Right lung (tissue), 10 donors: ENCODE results near the gene KIAA0232. TPM values are rescaled to one million over a fixed set of nuclear protein-coding genes. Genes with fewer than 3 reads are reported as not detected.
A peak's percentile ranks its signal among the peaks of the same experiment; 100 is the strongest.

Experiments
- DNase-seq, 2 donors: peaks; one replicate each; pipeline ENCODE4 v3.0.0-alpha.2; 2013
- long read RNA-seq, 8 donors: transcript quantifications; one replicate each; lab custom pipeline, GENCODE V29; 2026
- polyA plus RNA-seq, 5 donors: library from polyadenylated mRNA; unstranded; fragments of 120-200 nt; gene quantifications; one replicate each; pipeline versions ENCODE4 v1.2.1 to v1.2.3, GENCODE V29; 2013; ENCODE audit warnings: inconsistent platforms in 1 of 5, low replicate concordance in 1 of 5; ENCODE audit not compliant: insufficient read length in 5 of 5, insufficient read depth in 1 of 5

KIAA0232 gene, protein sequence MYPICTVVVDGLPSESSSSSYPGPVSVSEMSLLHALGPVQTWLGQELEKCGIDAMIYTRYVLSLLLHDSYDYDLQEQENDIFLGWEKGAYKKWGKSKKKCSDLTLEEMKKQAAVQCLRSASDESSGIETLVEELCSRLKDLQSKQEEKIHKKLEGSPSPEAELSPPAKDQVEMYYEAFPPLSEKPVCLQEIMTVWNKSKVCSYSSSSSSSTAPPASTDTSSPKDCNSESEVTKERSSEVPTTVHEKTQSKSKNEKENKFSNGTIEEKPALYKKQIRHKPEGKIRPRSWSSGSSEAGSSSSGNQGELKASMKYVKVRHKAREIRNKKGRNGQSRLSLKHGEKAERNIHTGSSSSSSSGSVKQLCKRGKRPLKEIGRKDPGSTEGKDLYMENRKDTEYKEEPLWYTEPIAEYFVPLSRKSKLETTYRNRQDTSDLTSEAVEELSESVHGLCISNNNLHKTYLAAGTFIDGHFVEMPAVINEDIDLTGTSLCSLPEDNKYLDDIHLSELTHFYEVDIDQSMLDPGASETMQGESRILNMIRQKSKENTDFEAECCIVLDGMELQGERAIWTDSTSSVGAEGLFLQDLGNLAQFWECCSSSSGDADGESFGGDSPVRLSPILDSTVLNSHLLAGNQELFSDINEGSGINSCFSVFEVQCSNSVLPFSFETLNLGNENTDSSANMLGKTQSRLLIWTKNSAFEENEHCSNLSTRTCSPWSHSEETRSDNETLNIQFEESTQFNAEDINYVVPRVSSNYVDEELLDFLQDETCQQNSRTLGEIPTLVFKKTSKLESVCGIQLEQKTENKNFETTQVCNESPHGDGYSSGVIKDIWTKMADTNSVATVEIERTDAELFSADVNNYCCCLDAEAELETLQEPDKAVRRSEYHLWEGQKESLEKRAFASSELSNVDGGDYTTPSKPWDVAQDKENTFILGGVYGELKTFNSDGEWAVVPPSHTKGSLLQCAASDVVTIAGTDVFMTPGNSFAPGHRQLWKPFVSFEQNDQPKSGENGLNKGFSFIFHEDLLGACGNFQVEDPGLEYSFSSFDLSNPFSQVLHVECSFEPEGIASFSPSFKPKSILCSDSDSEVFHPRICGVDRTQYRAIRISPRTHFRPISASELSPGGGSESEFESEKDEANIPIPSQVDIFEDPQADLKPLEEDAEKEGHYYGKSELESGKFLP (N-terminal part only)
- polyA plus RNA-seq = 10 to 100 TPM; 21.5 to 36.4 (median 27.8) TPM
- long read RNA-seq, donor 1, partial matches to known transcripts = 0 of 2 reads
- long read RNA-seq, donor 1, other reads (novel, unspliced or antisense) = 0 of 2 reads
- long read RNA-seq, donor 2 = 0 reads
- long read RNA-seq, donor 3 = 0 reads
- long read RNA-seq, donor 4 = 0 reads
- long read RNA-seq, donor 5, full-length matches to known transcripts = 3 of 36 reads
- long read RNA-seq, donor 5, partial matches to known transcripts = 33 of 36 reads
- long read RNA-seq, donor 5, other reads (novel, unspliced or antisense) = 0 of 36 reads
- long read RNA-seq, donor 6, full-length matches to known transcripts = 3 of 3 reads
- long read RNA-seq, donor 6, partial matches to known transcripts = 0 of 3 reads
- long read RNA-seq, donor 6, other reads (novel, unspliced or antisense) = 0 of 3 reads
- long read RNA-seq, donor 7, partial matches to known transcripts = 9 of 10 reads
- long read RNA-seq, donor 7, other reads (novel, unspliced or antisense) = 0 of 10 reads
- long read RNA-seq, donor 8 = 0 reads

DNA sequence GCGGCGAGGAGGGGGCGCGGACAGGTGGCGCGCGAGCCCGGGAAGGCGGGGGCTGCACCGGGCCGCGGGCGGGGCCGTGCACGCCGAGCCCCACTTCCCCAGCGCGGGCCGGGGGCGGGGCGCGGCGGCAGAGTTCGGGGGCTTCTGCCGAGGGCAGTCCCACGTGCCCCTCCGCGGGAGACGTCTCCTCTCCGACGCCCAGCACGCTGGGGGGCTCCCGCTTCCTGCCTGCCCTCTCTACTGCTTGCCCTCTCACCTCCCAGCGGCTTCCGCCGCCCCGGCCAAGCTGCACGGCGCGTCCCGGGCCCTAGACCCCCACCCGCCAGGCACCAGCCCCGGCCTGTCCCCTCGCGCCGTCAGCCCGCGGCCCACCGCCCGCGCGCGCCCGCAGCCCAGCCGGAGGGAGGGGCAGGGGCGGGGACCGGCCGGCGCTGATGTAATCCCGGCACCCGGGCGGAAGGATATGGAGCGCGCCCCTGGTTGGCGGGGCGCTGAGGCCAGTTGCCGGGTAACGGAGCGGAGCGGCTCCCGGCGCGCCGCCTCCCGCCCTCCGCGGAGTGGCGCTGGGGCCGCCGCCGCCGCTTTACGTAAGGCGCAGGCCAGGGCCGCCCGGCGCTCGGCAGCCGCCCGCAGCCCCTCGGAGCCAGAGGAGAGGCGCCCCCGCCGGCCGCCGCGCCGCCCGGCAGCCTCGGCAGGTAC, at the start of gene KIAA0232:
KIAA0232 (plus strand) TSS at position 581 of the 699 bp plus-strand sequence. CDS start 41,727 bp downstream, outside the sequence.
- DNase-seq = peak; percentile 91 to 93

DNA sequence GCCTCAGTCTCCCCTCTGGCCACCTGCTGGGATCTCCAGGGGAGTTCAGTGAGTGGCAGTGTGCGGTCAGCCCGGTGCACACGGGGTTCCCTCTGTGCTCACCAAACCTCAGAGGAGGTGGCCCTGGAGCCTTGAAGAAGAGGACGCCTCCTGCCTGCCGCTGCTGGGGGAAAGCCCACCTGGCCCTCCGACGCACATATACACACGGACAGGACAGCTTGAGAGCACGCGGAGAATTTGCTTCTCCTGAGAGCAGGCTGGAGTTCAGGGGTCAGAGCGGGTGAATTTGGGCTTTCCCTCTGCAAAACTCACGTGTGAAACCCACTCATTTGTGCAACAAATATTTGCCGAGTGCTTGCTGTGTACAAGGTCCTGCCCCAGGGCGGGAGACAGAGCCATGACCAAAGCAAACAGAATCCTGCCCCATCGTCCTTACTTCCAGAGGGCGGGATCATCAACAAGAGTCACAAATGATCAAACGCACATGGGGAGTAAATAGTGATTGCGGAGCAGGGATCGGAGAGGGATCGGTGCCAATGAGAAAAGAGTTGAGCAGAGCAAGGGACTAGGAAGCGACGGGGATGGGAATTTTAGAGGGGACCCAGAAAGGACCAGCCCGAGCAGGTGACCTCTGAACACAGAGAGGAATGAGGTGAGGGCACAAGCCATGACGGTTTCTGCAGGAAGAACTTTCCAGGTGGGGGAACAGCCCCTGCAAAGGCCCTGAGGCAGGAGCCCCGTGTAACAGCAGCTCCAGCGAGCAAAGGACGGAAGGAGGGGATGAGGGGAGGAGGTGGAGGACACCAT, 49.0 kb upstream of the KIAA0232 start:
- no peak for DNase-seq

DNA sequence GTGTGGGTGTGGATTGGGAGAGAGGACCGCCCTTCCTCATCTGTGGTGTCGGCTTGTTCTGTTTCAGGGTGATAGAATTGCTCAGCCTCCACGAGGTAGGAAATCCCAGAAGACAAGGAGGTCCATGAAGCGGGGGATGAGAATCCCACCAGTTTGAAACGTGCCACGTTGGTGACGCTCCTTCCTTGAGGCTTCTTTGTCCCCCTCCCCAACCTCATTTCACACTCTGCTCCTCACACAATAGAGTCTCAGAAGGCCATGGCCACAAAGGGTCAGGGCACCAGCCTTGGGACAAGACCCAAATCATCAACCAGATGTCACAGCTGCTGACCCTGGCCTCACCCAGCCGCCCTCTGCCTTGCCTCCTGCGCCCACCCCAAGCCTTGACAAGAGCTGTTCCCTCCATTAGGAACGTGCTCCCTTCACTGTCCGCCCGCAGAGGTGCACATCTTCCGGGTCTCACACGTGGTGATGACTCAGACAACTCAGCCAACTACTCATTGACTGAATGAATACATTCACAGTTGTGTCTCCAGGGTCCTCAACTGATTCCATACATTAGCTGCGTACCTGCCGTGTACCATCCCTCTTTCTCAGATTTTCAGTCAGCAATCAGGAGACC, 48.3 kb upstream of the KIAA0232 start:
- no peak for DNase-seq

DNA sequence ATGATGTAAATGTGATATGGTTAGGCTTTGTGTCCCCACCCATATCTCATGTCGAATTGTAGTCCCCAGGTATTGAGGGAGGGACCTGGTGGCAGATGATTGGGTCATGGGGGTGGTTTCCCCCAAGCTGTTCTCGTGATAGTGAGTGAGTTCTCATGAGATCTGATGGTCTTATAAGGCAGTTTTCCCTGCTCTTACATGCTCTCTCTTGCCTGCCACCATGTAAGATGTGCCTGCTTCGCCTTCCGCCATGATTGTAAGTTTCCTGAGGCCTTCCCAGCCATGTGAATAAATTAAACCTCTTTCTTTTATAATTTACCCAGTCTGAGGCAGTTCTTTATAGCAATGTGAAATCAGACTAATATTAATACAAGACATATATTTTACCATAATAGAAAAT, 42.6 kb upstream of the KIAA0232 start:
- no peak for DNase-seq

DNA sequence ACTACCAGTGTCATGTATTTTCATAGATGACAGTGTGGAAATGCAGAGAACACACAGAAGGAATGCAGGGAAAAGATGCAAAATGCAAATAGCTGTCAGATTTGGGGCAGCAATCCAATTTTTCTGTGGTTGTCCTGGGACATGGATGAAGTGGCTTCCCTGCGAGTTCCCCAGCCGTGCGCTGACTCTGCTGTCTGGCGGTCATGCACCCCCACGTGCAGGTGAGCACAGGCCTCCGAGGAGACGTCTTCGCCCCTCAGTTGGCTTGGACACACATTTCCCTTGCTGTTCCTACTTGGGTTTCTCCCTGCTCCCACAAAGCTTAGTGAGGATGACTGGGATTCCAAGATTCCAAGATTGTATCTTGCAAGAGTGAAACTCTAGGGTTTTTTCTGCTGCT, 42.2 kb upstream of the KIAA0232 start:
- no peak for DNase-seq

DNA sequence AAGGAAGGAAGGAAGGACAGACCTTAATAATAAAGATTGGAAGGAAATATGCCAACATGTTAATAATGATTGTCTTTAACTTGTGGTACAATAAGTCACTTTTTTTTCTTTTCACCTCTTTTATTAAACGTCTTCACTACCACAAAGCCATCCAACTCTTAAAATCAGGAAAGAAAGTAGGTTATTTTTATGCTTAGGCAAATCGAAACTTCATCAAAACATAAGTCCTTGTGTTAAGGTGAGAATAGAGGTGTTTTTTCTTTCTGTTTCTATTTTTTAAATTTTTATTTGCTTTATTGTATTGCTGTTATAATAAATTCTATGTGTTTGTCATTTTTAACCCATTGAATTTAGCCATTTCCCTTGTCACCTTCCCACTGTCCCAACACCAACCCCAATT, 40.0 kb upstream of the KIAA0232 start:
- no peak for DNase-seq

DNA sequence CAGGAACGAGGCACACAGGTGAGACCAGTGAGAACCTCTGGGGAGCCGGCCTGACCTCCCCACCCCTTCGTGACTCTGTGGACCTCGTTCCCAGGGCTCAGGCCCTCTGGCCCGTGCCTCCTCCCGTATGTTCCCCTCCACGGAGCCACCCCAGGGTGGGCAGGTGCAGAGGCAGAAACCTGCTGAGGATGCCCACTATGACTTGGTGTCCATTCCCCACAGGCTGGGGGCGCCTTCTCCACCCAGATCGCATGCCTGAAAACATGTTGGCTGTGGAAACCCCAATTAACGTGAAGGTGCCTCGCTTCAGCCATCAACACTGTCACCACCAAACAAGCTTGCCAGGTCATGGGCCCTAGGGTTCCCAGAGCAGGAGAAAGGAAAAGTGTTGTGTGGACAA, 39.5 kb upstream of the KIAA0232 start:
- DNase-seq = no peak

DNA sequence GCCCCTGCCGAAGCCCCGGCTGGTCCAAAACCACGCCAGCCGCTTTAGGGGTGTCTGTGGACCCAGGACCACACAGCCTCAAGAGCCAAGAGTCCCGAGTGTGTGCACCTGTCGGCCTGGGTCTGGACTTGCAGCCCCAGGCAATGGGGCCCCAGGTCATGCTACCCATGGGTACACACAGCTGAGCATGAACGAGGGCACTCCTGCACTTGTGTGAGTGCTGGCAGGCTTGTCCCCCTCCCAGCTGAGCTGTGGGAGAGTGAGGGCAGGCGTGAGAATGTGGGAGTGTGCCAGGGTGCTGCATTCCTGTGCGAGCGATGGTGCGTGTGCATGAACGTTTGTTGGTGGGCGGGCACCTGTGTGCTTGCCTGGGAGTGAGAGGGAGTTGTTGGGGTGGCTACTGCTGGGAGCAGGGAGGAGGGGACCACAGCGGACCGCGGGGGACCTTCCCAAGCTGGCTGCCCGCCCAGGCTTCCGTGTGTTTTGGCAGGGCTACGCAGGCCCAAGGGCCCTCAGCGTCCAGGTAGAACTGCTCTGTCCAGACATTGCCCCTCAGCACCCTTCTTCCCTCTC, 35.7 kb upstream of the KIAA0232 start:
- peak; percentile 80 to 83 for DNase-seq

DNA sequence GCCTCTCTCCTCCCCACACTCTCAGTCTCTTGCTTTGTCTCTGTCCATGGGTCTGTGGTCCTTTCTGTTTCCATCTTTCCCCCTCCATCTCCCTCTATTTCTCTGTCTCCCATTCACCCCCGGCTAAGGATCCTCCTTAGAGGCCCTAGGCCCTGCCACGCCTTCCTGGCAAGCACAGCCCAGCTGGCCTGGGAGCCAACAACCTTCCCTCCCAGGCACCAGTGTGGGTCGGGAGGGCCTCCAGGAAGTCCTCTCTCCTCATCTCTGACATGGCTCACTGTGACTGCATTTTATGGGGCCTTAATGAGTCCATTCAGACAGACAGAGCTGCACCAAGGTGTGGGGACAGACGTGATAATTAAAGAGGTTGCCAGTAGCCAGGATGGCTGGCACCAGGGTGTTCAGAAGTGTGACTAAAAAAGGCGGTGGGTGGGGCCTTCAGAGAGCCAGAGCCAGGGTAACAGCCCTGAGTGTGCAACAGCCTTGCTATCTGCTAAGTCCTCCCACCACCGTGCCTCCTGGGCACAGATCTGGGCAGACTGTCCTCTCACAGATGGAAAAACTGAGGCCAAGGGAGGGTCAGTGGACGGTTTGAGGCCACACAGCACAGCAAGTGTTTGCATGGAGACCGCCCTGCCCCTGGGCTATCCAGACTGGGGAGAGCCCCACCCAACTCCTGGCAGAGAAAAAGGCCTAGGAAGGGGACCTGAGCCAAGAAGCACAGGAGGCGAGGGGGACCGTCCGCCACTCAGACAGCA, 35.1 kb upstream of the KIAA0232 start:
- peak in 1 of 2 donors; percentile 53 for DNase-seq

DNA sequence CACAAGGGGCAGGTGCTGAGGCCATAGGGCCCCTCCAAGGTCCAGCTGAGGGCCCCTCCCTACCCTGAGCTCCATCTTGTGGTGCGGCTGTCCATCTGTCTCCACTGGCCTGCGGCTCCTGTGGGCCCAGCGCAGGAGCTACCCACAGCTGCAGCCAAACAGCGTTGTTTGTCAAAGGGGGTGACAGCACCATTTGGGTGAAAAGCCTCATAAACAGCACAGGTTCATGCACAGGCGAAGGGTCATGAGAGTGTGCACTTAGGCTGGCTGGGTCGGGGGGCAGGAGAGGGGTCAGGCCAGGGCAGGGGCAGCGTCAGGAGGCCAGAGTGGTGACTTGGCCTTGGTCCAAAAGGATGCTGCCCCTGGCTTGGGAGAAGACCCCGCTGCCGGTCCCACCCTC, 34.2 kb upstream of the KIAA0232 start:
- DNase-seq = no peak

DNA sequence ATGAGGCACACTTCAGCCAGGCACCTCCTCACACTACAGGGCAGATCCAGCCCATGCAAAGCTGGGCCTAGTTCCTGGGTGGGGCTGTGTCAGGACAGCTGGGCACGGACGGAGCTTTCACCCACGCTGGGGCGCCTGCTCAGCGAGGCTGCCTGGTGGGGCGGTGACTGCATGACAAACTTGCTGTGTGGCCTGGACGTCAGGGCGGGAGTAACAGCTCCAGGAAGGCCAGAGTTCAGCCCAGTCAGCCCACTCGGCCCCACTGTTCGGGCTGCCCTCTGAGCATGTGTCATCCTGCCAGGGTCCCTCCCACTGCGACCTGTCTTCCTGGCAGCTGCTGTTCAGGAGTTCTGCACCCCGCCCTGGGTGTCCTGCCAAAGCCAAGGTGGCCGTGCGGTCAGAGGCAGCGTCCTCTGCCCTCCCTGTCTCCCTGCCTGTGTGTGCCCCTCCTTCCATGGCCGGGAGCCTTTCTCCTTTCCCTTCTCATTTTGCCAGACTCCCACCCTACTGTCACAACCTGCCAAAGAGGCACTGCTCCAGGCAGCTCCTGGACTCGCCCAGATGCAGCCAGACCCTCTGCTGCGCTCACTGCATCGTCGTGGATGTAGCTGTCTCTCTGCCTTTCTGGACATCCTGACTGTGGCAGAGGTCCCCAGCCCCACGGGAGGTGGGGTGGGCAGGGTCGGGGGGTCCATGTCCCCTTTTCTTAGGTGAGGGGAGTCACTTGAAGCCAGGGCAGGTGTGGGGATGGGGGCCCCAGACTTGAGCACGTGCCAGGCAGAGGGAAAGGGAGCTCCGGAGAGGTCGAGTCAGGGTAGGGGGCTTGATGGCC, 33.0 kb upstream of the KIAA0232 start:
- DNase-seq = no peak

DNA sequence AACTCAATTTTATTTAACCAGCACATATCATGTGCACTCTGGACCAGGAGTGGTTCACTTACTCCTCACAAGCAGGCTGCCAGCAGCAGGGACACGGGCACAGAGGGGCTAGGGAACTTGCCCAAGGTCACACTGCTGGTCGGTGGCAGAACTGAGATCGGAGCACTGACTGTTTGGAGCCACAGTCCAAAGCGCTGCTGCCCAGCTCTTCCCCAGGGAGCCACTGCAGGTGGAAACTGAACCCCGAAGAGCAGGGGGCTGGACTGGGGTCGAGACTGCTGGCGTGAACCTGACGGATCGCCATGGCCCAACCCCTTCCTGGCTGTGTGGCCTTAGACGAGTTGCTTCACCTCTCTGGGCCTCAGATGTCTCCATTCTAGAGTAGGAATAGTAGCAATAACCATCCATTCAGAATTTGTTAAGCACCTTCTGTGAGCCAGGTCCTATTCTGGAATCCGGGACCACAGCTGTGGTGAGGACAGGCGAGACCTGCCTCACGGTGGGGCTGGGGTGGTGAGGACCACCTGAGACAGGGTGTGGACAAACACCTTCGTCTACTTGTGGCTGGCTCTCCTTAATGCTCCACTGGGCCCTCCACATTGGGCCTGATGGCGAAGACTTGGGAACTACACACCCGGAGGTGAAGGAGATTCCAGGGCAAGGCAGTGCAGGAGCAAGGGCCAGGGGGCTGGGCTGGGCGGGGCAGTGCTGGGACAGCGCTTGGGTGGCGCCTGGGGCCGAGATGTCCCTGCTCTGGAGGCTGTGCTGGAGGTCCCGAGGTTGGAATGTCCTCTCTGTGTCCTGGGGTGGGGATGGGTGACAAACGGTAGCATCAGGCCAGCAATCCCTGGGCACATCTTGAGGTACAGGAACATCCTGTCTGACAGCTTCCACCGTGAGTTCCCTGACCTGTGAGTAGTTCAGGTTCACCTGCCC, 32.0 kb upstream of the KIAA0232 start:
- DNase-seq = no peak

DNA sequence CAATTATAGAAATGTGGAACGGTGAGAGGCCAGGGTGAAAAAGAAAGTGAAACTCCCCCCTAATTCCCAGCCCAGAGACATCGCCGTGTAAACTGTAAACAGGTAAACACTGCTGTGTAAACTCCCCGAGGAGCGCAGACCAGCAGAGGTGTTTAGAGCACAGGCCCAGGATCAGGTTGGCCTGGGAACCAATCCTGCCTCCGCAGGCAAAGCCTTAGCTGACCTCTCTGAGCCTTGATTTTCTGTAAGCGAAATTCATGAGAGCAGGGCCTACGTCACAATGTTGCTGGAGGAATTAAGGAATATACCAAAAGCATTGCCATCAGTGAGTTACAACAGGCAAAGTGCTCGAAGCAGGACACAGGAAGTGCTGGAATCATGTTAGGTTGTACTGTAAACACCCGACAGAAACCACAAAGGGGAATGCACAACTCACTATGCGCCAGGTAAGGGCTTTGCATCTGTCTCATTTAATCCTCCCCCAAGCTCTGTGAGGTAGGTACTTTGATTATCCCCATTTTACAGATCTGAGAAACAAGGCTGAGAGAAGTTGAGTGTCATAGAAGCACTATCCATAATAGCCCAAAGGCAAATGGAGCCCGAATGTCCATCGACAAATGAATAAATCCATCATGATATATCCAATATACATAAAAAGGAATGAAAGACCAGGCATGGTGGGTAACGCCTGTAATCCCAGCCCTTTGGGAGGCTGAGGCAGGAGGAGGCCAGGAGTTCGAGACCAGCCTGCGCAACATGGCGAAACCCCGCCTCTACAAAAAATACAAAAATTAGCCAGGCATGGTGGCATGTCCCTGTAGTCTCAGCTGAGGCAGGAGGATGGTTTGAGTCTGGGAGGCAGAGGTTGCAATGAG, 30.7 kb upstream of the KIAA0232 start:
- no peak for DNase-seq

DNA sequence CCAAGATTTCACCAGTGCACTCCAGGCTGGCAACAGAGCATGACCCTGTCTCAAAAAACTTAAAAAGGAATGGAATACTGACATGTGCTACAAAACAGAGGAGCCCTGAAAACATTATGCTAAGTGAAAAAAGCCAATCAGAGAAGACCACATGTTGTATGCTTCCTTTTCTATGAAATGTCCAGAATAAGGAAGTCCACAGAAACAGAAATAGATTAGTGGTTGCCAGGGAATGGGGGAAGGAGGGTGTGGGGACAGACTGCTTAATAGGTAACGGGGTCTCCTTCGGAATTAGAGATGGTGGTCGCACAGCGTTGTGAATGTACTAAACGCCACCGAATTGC, 30.1 kb upstream of the KIAA0232 start:
- no peak for DNase-seq

DNA sequence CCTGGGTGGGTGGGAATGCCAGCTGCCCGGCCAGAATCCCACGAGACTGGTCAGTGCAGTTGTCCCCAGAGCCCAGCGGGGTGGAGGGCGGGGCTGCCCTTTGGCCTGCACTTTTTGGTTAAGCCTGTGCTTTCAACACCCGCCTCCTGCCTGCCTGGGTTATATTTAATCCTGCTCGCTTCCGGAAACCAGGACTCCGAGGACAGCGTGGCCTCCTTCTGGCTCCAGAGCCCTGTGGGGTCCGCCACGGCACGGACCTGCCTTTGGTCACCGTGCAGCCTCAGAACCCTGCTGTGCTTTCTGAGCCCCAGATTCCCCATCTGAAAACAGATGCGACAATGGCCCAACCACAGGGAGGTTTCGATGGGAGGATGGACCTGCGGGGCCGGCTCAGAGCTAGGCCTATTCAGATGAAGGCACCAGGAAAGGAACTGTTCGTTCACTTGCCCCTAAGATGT, 29.4 kb upstream of the KIAA0232 start:
- DNase-seq = no peak
